HEK293T (cell line): ENCODE results near the gene ANKRD44.

ENCODE experiments used
- BHLHE40 ChIP-seq: fragments of 450-650 bp; IDR thresholded peaks from 2 replicates; pipeline ENCODE4 v1.6.1; 2016; ENCODE audit warnings: mild to moderate bottlenecking, moderate library complexity, borderline replicate concordance
- FOXA1 ChIP-seq: fragments of 450-650 bp; IDR thresholded peaks from 2 replicates; pipeline ENCODE4 v1.6.1; 2016; ENCODE audit warnings: mild to moderate bottlenecking
- HDGF ChIP-seq: fragments of 450-650 bp; IDR thresholded peaks from 2 replicates; pipeline ENCODE4 v1.6.1; 2017; ENCODE audit warnings: antibody characterized with exemption, borderline replicate concordance
- L3MBTL2 ChIP-seq: fragments of 450-650 bp; conservative IDR thresholded peaks from 2 replicates; pipeline ENCODE4 v1.6.1; 2016; ENCODE audit warnings: mild to moderate bottlenecking
- NFRKB ChIP-seq: fragments of 450-650 bp; IDR thresholded peaks from 2 replicates; pipeline ENCODE4 v1.6.1; 2016; ENCODE audit warnings: mild to moderate bottlenecking, moderate library complexity
- SP1 ChIP-seq: fragments of 450-650 bp; IDR thresholded peaks from 2 replicates; pipeline ENCODE4 v1.6.1; 2017
- TARDBP ChIP-seq: fragments of 450-650 bp; IDR thresholded peaks from 2 replicates; pipeline ENCODE4 v1.6.1; 2016
- ZNF384 ChIP-seq: fragments of 450-650 bp; IDR thresholded peaks from 2 replicates; pipeline ENCODE4 v1.6.1; 2016

- TF ChIP-seq HDGF (no peak), FOXA1 (no peak), BHLHE40 (no peak), TARDBP (no peak), SP1 (no peak), ZNF384 (no peak), NFRKB (no peak), L3MBTL2 (no peak)
These were observed 13.7 kb downstream of the ANKRD44 start for GRCh38 chr2:197296835-197297234.
